GM20000 (cell line): ENCODE data around the gene MEG3.

Experiments
- DNase-seq: peaks from one replicate; pipeline ENCODE4 v3.0.0; 2012; ENCODE audit warnings: low spot score
- TF ChIP-seq, protein P1 (sequence below): IDR thresholded peaks from 2 replicates; pipeline ENCODE4 v1.5.1; 2012; ENCODE audit warnings: mild to moderate bottlenecking, control low read depth; ENCODE audit errors: extremely low read depth, missing control alignments

MEG3 gene

DNA sequence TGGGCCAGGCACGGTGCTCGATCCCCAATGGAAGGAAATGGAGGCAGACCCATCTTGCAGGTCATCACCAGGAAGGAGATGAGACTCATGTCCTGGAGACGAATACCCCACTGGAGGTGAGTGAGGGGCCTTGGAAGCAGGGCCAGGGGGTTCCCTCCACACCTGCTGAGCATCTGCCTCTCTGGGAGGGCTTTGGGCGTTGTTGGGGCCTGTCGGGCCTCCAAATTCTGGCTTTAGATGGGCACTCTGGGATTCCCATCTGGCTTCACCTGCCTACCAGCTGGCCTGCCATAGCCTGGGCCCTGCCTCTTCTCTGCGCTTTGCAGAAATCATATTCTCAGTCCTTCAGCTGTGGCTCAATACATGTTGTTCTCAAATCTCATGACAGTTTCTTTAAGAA, 63.7 kb downstream of the MEG3 start:
- DNase-seq: no peak
- TF ChIP-seq, protein P1, sequence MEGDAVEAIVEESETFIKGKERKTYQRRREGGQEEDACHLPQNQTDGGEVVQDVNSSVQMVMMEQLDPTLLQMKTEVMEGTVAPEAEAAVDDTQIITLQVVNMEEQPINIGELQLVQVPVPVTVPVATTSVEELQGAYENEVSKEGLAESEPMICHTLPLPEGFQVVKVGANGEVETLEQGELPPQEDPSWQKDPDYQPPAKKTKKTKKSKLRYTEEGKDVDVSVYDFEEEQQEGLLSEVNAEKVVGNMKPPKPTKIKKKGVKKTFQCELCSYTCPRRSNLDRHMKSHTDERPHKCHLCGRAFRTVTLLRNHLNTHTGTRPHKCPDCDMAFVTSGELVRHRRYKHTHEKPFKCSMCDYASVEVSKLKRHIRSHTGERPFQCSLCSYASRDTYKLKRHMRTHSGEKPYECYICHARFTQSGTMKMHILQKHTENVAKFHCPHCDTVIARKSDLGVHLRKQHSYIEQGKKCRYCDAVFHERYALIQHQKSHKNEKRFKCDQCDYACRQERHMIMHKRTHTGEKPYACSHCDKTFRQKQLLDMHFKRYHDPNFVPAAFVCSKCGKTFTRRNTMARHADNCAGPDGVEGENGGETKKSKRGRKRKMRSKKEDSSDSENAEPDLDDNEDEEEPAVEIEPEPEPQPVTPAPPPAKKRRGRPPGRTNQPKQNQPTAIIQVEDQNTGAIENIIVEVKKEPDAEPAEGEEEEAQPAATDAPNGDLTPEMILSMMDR: no peak

DNA sequence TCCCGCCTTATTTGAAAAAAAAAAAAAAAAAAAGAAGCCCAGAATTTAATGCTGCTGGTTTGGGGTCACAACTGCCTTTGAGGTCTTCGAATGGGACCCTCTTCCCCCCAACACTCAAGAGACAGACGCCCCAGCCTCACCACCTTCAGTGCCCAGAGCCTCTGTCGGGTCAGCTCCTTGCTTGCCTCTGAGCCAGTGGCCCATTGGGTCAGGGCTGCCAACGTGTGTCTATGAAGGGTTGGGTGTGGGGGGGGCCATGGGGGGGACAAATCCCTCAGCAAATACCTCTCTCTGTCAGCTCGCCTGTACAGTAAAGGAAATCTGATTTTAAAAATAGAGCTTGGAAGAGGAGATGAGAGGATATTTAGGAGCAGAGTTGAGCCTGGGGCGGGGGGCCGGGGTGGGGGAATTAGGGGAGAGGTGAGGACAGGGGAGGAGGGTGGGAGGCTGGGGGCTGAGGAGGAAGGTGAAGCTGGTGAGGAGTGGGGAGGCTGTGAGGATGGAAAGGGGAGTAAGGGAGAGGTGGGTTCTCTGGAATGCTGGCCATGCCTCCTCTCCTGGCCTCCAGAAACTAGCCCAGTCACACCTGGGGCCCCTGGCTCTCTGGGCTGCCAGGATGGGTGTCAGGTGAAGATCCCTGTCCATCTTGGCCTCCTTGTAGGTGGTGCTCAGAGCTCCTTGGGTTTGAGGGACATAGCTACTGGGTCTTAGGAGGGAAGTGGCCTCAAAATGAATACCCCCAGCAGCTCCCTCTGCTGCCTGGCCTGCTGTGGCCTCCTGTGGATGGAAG, 64.3 kb downstream of the MEG3 start:
- no peak for DNase-seq
- TF ChIP-seq, protein P1: no peak

DNA sequence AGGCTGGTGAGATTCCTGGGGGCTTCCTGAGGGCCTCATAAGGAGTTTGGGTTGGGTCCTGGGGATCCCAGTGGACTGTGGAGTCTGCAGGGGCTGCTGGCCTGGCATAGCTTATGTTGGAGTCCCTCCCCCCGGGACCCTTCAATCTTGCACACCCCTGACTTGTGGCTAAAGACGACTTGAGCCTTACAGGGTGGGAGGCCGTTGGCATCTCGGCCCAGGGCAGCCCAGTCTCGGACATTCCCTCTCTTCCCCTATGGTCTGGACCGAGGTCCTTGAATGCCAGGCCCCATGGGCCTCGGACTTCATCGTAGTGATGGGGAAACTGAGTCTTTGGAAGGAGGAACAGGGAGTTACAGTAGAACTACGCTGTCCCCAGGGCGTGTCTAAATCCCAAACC, 65.1 kb downstream of the MEG3 start:
- TF ChIP-seq, protein P1: no peak
- no peak for DNase-seq

DNA sequence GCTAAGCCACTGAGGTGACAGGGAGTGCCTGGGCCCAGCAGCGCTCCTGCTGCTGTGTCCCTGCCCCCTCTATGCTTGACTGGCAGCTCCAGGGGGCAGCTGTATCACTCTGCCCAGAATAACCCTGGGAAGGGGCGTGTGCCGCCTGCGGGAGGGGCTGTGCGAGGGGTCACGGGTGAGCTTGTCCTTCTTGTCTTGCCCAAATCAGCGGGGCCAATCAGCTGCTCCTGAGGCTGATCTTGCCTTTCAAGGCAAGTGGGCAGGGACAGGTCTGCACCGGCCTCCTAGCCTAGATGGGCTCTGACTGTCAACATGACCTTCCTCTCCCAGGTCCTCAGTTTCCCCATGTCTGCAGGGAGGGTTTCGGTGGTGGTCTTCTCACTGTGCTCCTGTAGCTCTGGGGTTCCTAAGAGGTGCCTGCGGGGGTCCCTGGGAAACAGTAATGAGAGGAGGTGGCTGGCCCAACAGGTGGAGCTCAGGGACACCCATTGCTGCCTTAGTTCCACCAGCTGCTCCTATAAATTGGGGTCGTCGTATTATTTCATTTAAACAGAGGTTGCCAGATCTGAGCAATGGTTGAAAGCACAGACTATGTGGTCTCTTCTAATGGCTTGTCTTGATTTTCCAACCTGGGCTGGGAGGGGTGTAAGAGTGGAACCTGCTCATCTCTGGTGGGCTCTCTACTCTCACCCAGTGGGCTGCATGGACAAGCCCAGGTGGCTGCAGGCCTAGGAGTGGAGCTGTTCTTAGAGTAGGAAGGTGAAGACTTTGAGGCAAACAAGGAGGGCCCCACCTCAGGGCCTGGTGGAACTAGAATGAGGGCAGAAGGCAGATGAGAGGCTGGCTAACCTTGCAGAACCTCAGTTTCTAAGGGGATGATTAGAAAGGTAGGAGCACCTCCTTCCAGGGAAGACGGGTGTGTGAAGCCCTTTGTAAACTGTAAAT, 65.9 kb downstream of the MEG3 start:
- DNase-seq: no peak
- TF ChIP-seq, protein P1: no peak

DNA sequence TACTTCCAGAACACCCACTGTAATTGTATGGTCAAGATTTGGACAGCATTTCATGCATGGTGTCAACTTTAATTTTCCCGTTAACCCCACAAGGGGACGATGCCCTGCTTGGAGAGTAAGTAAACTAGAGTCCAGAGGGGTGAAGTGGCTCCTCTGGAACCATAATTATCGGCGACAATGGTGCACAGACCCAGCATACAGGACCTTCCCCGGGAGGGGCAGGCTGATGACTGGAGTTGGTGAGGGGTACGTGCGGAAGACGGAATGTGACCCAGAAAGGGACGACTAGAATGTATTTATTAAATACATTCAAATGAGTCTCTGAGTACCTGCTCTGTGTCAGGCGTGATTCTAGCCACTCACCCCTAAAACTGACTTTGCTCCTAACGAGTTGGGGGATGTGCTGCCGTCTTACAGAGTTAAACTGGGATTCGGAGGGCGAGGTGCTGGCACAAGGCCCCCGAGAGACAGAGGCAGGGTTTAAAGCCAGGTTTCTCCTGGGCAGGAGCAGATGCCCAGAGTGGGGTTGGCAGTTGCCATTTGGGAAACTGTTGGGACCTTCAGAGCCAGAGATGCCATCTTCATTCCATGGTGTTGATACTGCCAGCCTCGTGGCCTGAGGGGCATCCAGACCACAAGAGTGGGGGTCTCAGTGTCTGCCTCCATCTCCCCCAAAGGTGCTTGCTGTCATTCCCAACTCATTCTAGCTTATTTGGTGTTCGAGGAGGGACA, 66.7 kb downstream of the MEG3 start:
- no peak for DNase-seq
- TF ChIP-seq, protein P1: no peak

DNA sequence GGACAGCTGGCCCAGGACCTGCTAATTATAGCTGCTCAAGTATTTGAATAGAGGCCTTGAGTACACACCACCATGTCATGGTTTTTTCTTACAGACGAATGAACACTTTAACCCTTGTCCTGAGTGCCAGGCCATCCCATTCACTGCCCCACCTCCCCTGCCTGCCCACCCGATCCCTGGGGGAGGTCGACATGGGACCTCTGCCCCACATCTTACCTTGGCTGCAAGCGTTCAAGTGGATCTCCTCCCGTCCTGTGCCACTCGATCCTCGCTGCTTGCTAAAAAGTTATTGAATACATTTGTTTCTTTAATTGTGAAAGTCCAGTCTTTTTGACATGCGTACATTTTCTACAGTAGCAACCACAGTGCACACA, 67.3 kb downstream of the MEG3 start:
- DNase-seq: no peak
- TF ChIP-seq, protein P1: no peak

DNA sequence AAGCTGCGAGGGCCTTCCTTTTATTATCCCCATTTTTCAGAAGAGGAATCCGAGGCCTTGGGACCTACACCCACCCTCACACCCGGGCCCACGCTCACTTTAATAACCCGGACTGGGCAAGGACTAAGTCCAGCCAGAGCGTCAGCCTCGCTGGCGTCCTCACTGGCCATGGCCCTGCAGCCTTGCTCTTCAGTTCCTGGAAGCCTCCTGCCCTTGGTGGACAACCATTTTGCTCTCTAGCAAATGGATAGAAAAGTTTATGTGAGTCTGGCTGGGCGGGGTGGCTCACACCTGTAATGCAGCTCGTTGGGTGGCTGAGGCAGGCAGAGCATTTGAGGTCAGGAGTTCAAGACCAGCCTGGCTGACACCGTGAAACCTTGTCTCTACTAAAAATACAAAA, 67.8 kb downstream of the MEG3 start:
- no peak for DNase-seq
- TF ChIP-seq, protein P1: no peak
